A673 (cell line): ENCODE data around the gene SSR4. TPM values are rescaled to one million over a fixed set of nuclear protein-coding genes. Genes with fewer than 3 reads are reported as not detected.

Experiments
- BruUV-seq: library from RNA; stranded (reverse); fragments of 400-500 nt; replicated peaks from 2 replicates; lab custom pipeline; 2021; lab: Mats Ljungman, UMichigan
- CTCF ChIA-PET: fragments of 300-600 bp; sonication (Branson Sonifier 250); formaldehyde crosslinking; loops from one replicate; lab custom pipeline; 2022; ENCODE audit warnings: antibody characterized with exemption; lab: Charles Lee
- POLR2A ChIA-PET: fragments of 300-600 bp; sonication (Branson Sonifier 250); formaldehyde crosslinking; loops from one replicate; lab custom pipeline; 2022; ENCODE audit warnings: antibody characterized with exemption; ENCODE audit not compliant: low non-redundant PET; lab: Charles Lee
- DNase-seq: peaks from one replicate; pipeline ENCODE4 v3.0.0-alpha.2; 2015; ENCODE audit warnings: low spot score
- H3K27ac ChIP-seq: fragments of 200-600 bp; sonication (generic); 2 replicates; pipeline ENCODE4 v1.5.1; 2016; ENCODE audit warnings: mixed run types, low read depth, mild to moderate bottlenecking, mixed read lengths, antibody characterized with exemption, low read length; ENCODE audit not compliant: poor library complexity, severe bottlenecking
- H3K27me3 ChIP-seq: fragments of 200-600 bp; sonication (generic); replicated peaks from 2 replicates; pipeline ENCODE4 v1.6.1; 2017; ENCODE audit warnings: mixed run types, low read depth, mild to moderate bottlenecking, mixed read lengths, antibody characterized with exemption, low read length; ENCODE audit not compliant: insufficient read depth, poor library complexity
- H3K36me3 ChIP-seq: fragments of 200-600 bp; sonication (generic); 2 replicates; pipeline ENCODE4 v1.6.1; 2016; ENCODE audit warnings: mixed run types, mild to moderate bottlenecking, mixed read lengths, antibody characterized with exemption, low read length; ENCODE audit not compliant: insufficient read depth, poor library complexity, severe bottlenecking
- H3K4me1 ChIP-seq: fragments of 200-600 bp; sonication (generic); 2 replicates; pipeline ENCODE4 v1.6.1; 2017; ENCODE audit warnings: mixed run types, mild to moderate bottlenecking, mixed read lengths, antibody characterized with exemption, low read length; ENCODE audit not compliant: insufficient read depth, poor library complexity, severe bottlenecking
- H3K4me3 ChIP-seq: fragments of 200-600 bp; sonication (generic); 2 replicates; pipeline ENCODE4 v1.5.1; 2016; ENCODE audit warnings: low read depth, mixed run types, mild to moderate bottlenecking, mixed read lengths, low read length; ENCODE audit not compliant: poor library complexity, severe bottlenecking
- H3K9me3 ChIP-seq: fragments of 200-600 bp; sonication (generic); 2 replicates; pipeline ENCODE4 v1.6.1; 2016; ENCODE audit warnings: mixed run types, low read depth, mild to moderate bottlenecking, mixed read lengths, antibody characterized with exemption, low read length; ENCODE audit not compliant: poor library complexity, severe bottlenecking
- CTCF ChIP-seq: fragments of 300-800, 200-600 bp; sonication (generic); conservative IDR thresholded peaks from 2 replicates; pipeline ENCODE4 v1.5.1; 2017; ENCODE audit warnings: low read depth, mild to moderate bottlenecking, antibody characterized with exemption, low read length, moderate library complexity, mixed read lengths
- EZH2 ChIP-seq: fragments of 200-600 bp; sonication (generic); IDR thresholded peaks from 2 replicates; pipeline ENCODE4 v1.6.1; 2017; ENCODE audit warnings: borderline replicate concordance, low read depth, mild to moderate bottlenecking, mixed read lengths, antibody characterized with exemption, low read length; ENCODE audit not compliant: poor library complexity, severe bottlenecking
- intact Hi-C: fragments of 100-400 bp; cut with micrococcal nuclease; formaldehyde crosslinking; loops from one replicate; pipeline ENCODE4 v1.10.0; 2022; ENCODE audit not compliant: unreplicated experiment
- total RNA-seq: library from RNA; stranded (reverse); gene quantifications from 2 replicates; pipeline ENCODE4 v1.2.3, GENCODE V29; 2021

Gene SSR4
- total RNA-seq, 1 experiment from 2014 or later, result 214 TPM

- H3K9me3 ChIP-seq, result no peaks in the 10 kb centered on the region
- DNase-seq, result no peak
- no peaks in the 10 kb centered on the region for H3K4me1 ChIP-seq
- ChIA-PET CTCF (no interaction called here), POLR2A (no interaction called here)
- no TSS peak for BruUV-seq
- intact Hi-C loops, result no loop called here
- H3K36me3 ChIP-seq, result peaks cover 12% of the 10 kb centered on the region
- TF ChIP-seq CTCF (no peak), EZH2 (no peak)
- H3K27ac ChIP-seq, result no peak overlapping the region
- no peak overlapping the region for H3K4me3 ChIP-seq
- no peaks in the 10 kb centered on the region for H3K27me3 ChIP-seq
Measured at GRCh38 chrX:153800746-153801145, 6.3 kb downstream of the SSR4 start.

- Histone ChIP-seq H3K27ac (no peak overlapping the region), H3K4me1 (no peaks in the 10 kb centered on the region), H3K9me3 (no peaks in the 10 kb centered on the region), H3K36me3 (peaks cover 9% of the 10 kb centered on the region), H3K27me3 (no peaks in the 10 kb centered on the region), H3K4me3 (no peak overlapping the region)
- DNase-seq, result no peak
- ChIA-PET CTCF (no interaction called here), POLR2A (interaction anchor here (0.6 kb wide), 1 partner anchor 241 kb away, joined by 10 read pairs; no protein-coding TSS in a partner anchor)
- intact Hi-C loops, result no loop called here
- BruUV-seq, result no TSS peak
- TF ChIP-seq EZH2 (no peak), CTCF (no peak)
Measured at GRCh38 chrX:153801669-153802068, 7.2 kb downstream of the SSR4 start.

- POLR2A ChIA-PET, result no interaction called here
- intact Hi-C loops, result no loop called here
Measured at GRCh38 chrX:153802513-153803045, 8.1 kb downstream of the SSR4 start.

More at GRCh38 chrX:153802513-153803045, 8.1 kb downstream of the SSR4 start:
- Histone ChIP-seq H3K27ac (no peak overlapping the region), H3K27me3 (no peaks in the 10 kb centered on the region), H3K4me1 (no peaks in the 10 kb centered on the region), H3K36me3 (peaks cover 5% of the 10 kb centered on the region), H3K9me3 (no peaks in the 10 kb centered on the region), H3K4me3 (no peak overlapping the region)
- TF ChIP-seq EZH2, result no peak
- no peak for DNase-seq
- CTCF ChIA-PET, result no interaction called here
- no TSS peak for BruUV-seq
